ENCODE data around the gene KLK13.

The KLK13 gene

GRCh38 chr19:51083783-51084182 is 18.9 kb upstream of the KLK13 start:
- no peak for DNase-seq
- CTCF ChIA-PET: interaction anchor here (1.1 kb wide), 1 partner anchor 12 kb away, joined by 4 read pairs; no protein-coding TSS in a partner anchor
- Histone ChIP-seq H3K9me3 (ENCODE audit: control extremely low read depth in 1 of 5, control insufficient read depth in 4 of 5, insufficient read depth in 2 of 5, low read depth in 1 of 5, low read length in 4 of 5) (no peaks in the 10 kb centered on the region), H3K4me1 (ENCODE audit: control extremely low read depth in 1 of 4, control insufficient read depth in 4 of 4, insufficient read depth in 4 of 4, low read length in 3 of 4) (no peaks in the 10 kb centered on the region), H3K36me3 (ENCODE audit: control insufficient read depth in 4 of 4, insufficient read depth in 4 of 4, low read length in 3 of 4) (no peaks in the 10 kb centered on the region), H3K27me3 (replicated peaks in 2 of 5; ENCODE audit: control insufficient read depth in 4 of 5, insufficient read depth in 5 of 5, low read length in 4 of 5) (peaks cover 0 to 22% (median 0%) of the 10 kb centered on the region in 5 experiments), H3K4me3 (ENCODE audit: control insufficient read depth in 1 of 7, extremely low read depth in 1 of 7, insufficient read depth in 4 of 7, low read depth in 2 of 7, low read length in 6 of 7) (no peak overlapping the region), H3K27ac (ENCODE audit: insufficient read depth in 1 of 2, low read depth in 1 of 2, low read length in 2 of 2, poor library complexity in 1 of 2, severe bottlenecking in 2 of 2) (no peak overlapping the region)
- POLR2A ChIA-PET: no interaction called here
- WGBS (ENCODE audit: insufficient coverage): 85% methylated on average over 6 of the region's 14 CpGs

- ChIA-PET CTCF (interaction anchor here (1.1 kb wide), 1 partner anchor 13 kb away, joined by 4 read pairs; no protein-coding TSS in a partner anchor), POLR2A (no interaction called here)
- whole genome bisulfite sequencing (ENCODE audit: insufficient coverage): 57% methylated on average over 4 of the region's 4 CpGs
- Histone ChIP-seq H3K27ac (ENCODE audit: insufficient read depth in 1 of 2, low read depth in 1 of 2, low read length in 2 of 2, poor library complexity in 1 of 2, severe bottlenecking in 2 of 2) (no peak overlapping the region), H3K4me1 (ENCODE audit: control extremely low read depth in 1 of 4, control insufficient read depth in 4 of 4, insufficient read depth in 4 of 4, low read length in 3 of 4) (no peaks in the 10 kb centered on the region), H3K36me3 (ENCODE audit: control insufficient read depth in 4 of 4, insufficient read depth in 4 of 4, low read length in 3 of 4) (no peaks in the 10 kb centered on the region), H3K27me3 (replicated peaks in 2 of 5; ENCODE audit: control insufficient read depth in 4 of 5, insufficient read depth in 5 of 5, low read length in 4 of 5) (peaks cover 0 to 22% (median 0%) of the 10 kb centered on the region in 5 experiments), H3K4me3 (ENCODE audit: control insufficient read depth in 1 of 7, extremely low read depth in 1 of 7, insufficient read depth in 4 of 7, low read depth in 2 of 7, low read length in 6 of 7) (no peak overlapping the region), H3K9me3 (ENCODE audit: control extremely low read depth in 1 of 5, control insufficient read depth in 4 of 5, insufficient read depth in 2 of 5, low read depth in 1 of 5, low read length in 4 of 5) (no peaks in the 10 kb centered on the region)
- no peak for DNase-seq
Measured at GRCh38 chr19:51083181-51083580, 18.3 kb upstream of the KLK13 start.

- POLR2A ChIA-PET: no interaction called here
- Histone ChIP-seq H3K27me3 (replicated peaks in 2 of 5; ENCODE audit: control insufficient read depth in 4 of 5, insufficient read depth in 5 of 5, low read length in 4 of 5) (peaks cover 0 to 22% (median 0%) of the 10 kb centered on the region in 5 experiments), H3K27ac (ENCODE audit: insufficient read depth in 1 of 2, low read depth in 1 of 2, low read length in 2 of 2, poor library complexity in 1 of 2, severe bottlenecking in 2 of 2) (no peak within 1 kb of the TSS), H3K9me3 (ENCODE audit: control extremely low read depth in 1 of 5, control insufficient read depth in 4 of 5, insufficient read depth in 2 of 5, low read depth in 1 of 5, low read length in 4 of 5) (no peaks in the 10 kb centered on the region), H3K36me3 (ENCODE audit: control insufficient read depth in 4 of 4, insufficient read depth in 4 of 4, low read length in 3 of 4) (no peaks in the 10 kb centered on the region), H3K4me1 (ENCODE audit: control extremely low read depth in 1 of 4, control insufficient read depth in 4 of 4, insufficient read depth in 4 of 4, low read length in 3 of 4) (no peaks in the 10 kb centered on the region), H3K4me3 (ENCODE audit: control insufficient read depth in 1 of 7, extremely low read depth in 1 of 7, insufficient read depth in 4 of 7, low read depth in 2 of 7, low read length in 6 of 7) (no peak within 1 kb of the TSS)
- no peak for DNase-seq
- 35% methylated on average over 2 of the region's 7 CpGs for WGBS (ENCODE audit: insufficient coverage)
- CTCF ChIA-PET: no interaction called here
Measured at GRCh38 chr19:51082611-51083010, 17.7 kb upstream of the KLK13 start, which contains the start of gene KLK14. Gene KLK14, minus strand, starts transcription at chr19:51082887. Its CDS starts 273 bp downstream, at chr19:51082614.

GRCh38 chr19:51081476-51081875 is 16.6 kb upstream of the KLK13 start:
- WGBS (ENCODE audit: insufficient coverage): 97% methylated on average over 11 of the region's 14 CpGs
- Histone ChIP-seq H3K4me1 (ENCODE audit: control extremely low read depth in 1 of 4, control insufficient read depth in 4 of 4, insufficient read depth in 4 of 4, low read length in 3 of 4) (no peaks in the 10 kb centered on the region), H3K27me3 (replicated peaks in 2 of 5; ENCODE audit: control insufficient read depth in 4 of 5, insufficient read depth in 5 of 5, low read length in 4 of 5) (peaks cover 0 to 22% (median 0%) of the 10 kb centered on the region in 5 experiments), H3K36me3 (ENCODE audit: control insufficient read depth in 4 of 4, insufficient read depth in 4 of 4, low read length in 3 of 4) (no peaks in the 10 kb centered on the region), H3K27ac (ENCODE audit: insufficient read depth in 1 of 2, low read depth in 1 of 2, low read length in 2 of 2, poor library complexity in 1 of 2, severe bottlenecking in 2 of 2) (no peak overlapping the region), H3K9me3 (ENCODE audit: control extremely low read depth in 1 of 5, control insufficient read depth in 4 of 5, insufficient read depth in 2 of 5, low read depth in 1 of 5, low read length in 4 of 5) (no peaks in the 10 kb centered on the region), H3K4me3 (ENCODE audit: control insufficient read depth in 1 of 7, extremely low read depth in 1 of 7, insufficient read depth in 4 of 7, low read depth in 2 of 7, low read length in 6 of 7) (no peak overlapping the region)
- no peak for DNase-seq
- ChIA-PET CTCF (no interaction called here), POLR2A (no interaction called here)

GRCh38 chr19:51079481-51080110 is 14.7 kb upstream of the KLK13 start:
- no peak overlapping the region for H3K27ac ChIP-seq (ENCODE audit: insufficient read depth in 1 of 2, low read depth in 1 of 2, low read length in 2 of 2, poor library complexity in 1 of 2, severe bottlenecking in 2 of 2)
- no peaks in the 10 kb centered on the region for H3K9me3 ChIP-seq (ENCODE audit: control extremely low read depth in 1 of 5, control insufficient read depth in 4 of 5, insufficient read depth in 2 of 5, low read depth in 1 of 5, low read length in 4 of 5)
- H3K27me3 ChIP-seq (replicated peaks in 2 of 5; ENCODE audit: control insufficient read depth in 4 of 5, insufficient read depth in 5 of 5, low read length in 4 of 5): peaks cover 0 to 22% (median 2%) of the 10 kb centered on the region in 5 experiments
- H3K4me1 ChIP-seq (ENCODE audit: control extremely low read depth in 1 of 4, control insufficient read depth in 4 of 4, insufficient read depth in 4 of 4, low read length in 3 of 4): no peaks in the 10 kb centered on the region
- CTCF ChIA-PET: interaction anchor here (1.0 kb wide), 1 partner anchor 17 kb away, joined by 3 read pairs; no protein-coding TSS in a partner anchor
- H3K4me3 ChIP-seq (ENCODE audit: control insufficient read depth in 1 of 7, extremely low read depth in 1 of 7, insufficient read depth in 4 of 7, low read depth in 2 of 7, low read length in 6 of 7): no peak overlapping the region
- WGBS (ENCODE audit: insufficient coverage): 94% methylated on average over 27 of the region's 27 CpGs
- no peaks in the 10 kb centered on the region for H3K36me3 ChIP-seq (ENCODE audit: control insufficient read depth in 4 of 4, insufficient read depth in 4 of 4, low read length in 3 of 4)
- POLR2A ChIA-PET: no interaction called here
- no peak for DNase-seq

- H3K36me3 ChIP-seq (ENCODE audit: control insufficient read depth in 4 of 4, insufficient read depth in 4 of 4, low read length in 3 of 4): no peaks in the 10 kb centered on the region
- no peaks in the 10 kb centered on the region for H3K4me1 ChIP-seq (ENCODE audit: control extremely low read depth in 1 of 4, control insufficient read depth in 4 of 4, insufficient read depth in 4 of 4, low read length in 3 of 4)
- POLR2A ChIA-PET: no interaction called here
- peaks cover 0 to 18% (median 2%) of the 10 kb centered on the region in 5 experiments for H3K27me3 ChIP-seq (replicated peaks in 2 of 5; ENCODE audit: control insufficient read depth in 4 of 5, insufficient read depth in 5 of 5, low read length in 4 of 5)
- peaks cover 0 to 7% (median 1%) of the 10 kb centered on the region in 5 experiments for H3K9me3 ChIP-seq (ENCODE audit: control extremely low read depth in 1 of 5, control insufficient read depth in 4 of 5, insufficient read depth in 2 of 5, low read depth in 1 of 5, low read length in 4 of 5)
- H3K27ac ChIP-seq (ENCODE audit: insufficient read depth in 1 of 2, low read depth in 1 of 2, low read length in 2 of 2, poor library complexity in 1 of 2, severe bottlenecking in 2 of 2): no peak overlapping the region
- CTCF ChIA-PET: no interaction called here
- DNase-seq: no peak
- WGBS (ENCODE audit: insufficient coverage): 94% methylated on average over 5 of the region's 6 CpGs
- no peak overlapping the region for H3K4me3 ChIP-seq (ENCODE audit: control insufficient read depth in 1 of 7, extremely low read depth in 1 of 7, insufficient read depth in 4 of 7, low read depth in 2 of 7, low read length in 6 of 7)
Measured at GRCh38 chr19:51078731-51079130, 13.8 kb upstream of the KLK13 start.

GRCh38 chr19:51078104-51078503 is 13.2 kb upstream of the KLK13 start:
- no peak for DNase-seq
- H3K4me1 ChIP-seq (ENCODE audit: control extremely low read depth in 1 of 4, control insufficient read depth in 4 of 4, insufficient read depth in 4 of 4, low read length in 3 of 4): no peaks in the 10 kb centered on the region
- no peak overlapping the region for H3K4me3 ChIP-seq (ENCODE audit: control insufficient read depth in 1 of 7, extremely low read depth in 1 of 7, insufficient read depth in 4 of 7, low read depth in 2 of 7, low read length in 6 of 7)
- 68% methylated on average over 6 of the region's 6 CpGs for WGBS (ENCODE audit: insufficient coverage)
- no peak overlapping the region for H3K27ac ChIP-seq (ENCODE audit: insufficient read depth in 1 of 2, low read depth in 1 of 2, low read length in 2 of 2, poor library complexity in 1 of 2, severe bottlenecking in 2 of 2)
- H3K36me3 ChIP-seq (ENCODE audit: control insufficient read depth in 4 of 4, insufficient read depth in 4 of 4, low read length in 3 of 4): no peaks in the 10 kb centered on the region
- POLR2A ChIA-PET: no interaction called here
- CTCF ChIA-PET: no interaction called here
- H3K9me3 ChIP-seq (ENCODE audit: control extremely low read depth in 1 of 5, control insufficient read depth in 4 of 5, insufficient read depth in 2 of 5, low read depth in 1 of 5, low read length in 4 of 5): peaks cover 0 to 12% (median 2%) of the 10 kb centered on the region in 5 experiments
- peaks cover 0 to 12% (median 2%) of the 10 kb centered on the region in 5 experiments for H3K27me3 ChIP-seq (replicated peaks in 2 of 5; ENCODE audit: control insufficient read depth in 4 of 5, insufficient read depth in 5 of 5, low read length in 4 of 5)

Measured in common myeloid progenitor, CD34-positive (primary cell).